NCI-H1694 treated with DMSO at 0.1 percent for 48 hours (cell line): ENCODE results near the gene CCSER2.
"Not testable (repeated sequence)": the region's sequence is repeated elsewhere in the genome, so short reads cannot be mapped to it uniquely, and the experiment has no call there.

Experiments used
- DNase-seq: peaks from one replicate; lab custom pipeline; 2025; lab: John Stamatoyannopoulos, UW

The CCSER2 gene

DNA sequence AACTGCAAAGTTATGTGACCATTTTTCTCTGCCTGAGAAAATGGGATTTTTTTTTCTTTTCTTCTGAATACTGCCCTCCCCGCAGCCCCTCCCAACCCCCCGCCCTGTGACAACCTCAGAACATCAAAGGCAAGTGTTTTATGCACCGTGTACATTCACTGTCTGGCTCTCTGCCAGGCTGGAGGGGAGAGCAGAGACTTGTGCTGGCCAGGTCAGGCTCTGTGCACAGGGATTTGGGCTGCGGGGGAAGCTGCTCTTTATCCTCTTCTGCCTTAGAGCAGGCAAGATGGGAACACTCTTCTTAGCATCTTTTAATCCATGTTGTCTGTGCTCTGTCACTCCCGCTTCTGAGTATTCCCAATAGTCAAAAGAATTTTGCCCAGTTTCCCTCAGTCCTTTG lies 195.1 kb downstream of the CCSER2 start:
- no peak for DNase-seq

DNA sequence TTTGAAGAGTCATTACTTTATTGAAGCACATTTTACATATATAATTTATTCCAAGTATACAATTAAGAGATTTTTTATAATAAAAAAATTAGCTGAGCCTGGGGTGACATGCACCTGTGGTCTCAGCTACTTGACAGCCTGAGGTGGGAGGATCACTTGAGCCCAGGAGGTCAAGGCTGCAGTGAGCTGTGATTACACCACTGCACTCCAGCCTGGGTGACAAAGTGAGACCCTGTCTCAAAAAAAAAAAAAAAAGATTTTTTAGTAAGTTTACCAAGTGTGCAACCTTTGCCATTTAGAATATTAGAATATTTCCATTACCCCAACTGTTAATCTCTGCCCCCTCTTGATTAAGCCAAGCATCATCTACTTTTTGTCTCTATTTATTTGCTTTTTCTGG lies 196.0 kb downstream of the CCSER2 start:
- no peak for DNase-seq

DNA sequence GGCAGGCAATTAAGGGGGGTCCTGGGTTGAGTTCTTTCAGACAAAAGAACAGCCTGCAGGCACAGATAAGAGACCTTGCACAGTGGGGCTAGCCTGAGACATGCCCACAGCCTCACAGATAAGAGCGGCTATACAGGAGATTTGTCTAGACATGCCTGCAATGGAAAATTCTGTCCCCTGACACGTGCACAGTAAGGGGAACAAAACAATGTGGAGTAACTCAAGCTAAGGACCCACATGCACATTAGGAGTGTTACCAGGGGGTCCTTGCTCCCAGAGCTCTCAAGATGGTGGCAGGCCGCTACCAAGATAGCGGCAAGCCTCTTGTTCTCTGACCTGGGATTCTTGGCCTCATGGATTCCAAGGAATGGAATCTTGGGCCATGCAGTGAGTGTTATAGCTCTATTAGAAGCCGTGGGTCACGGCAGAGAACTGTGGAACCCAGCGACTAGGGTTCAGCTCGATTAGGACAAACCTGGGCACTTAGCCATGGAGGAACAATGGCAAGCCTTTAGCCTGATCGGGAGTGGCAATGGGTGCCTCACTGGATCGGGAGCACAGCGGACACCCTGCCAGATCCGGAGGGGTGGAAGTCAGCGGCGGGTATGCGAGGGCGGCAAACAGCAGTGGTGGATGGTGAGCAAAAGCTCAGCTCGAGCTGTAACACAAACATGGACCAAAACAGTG lies 196.9 kb downstream of the CCSER2 start:
- no peak for DNase-seq

DNA sequence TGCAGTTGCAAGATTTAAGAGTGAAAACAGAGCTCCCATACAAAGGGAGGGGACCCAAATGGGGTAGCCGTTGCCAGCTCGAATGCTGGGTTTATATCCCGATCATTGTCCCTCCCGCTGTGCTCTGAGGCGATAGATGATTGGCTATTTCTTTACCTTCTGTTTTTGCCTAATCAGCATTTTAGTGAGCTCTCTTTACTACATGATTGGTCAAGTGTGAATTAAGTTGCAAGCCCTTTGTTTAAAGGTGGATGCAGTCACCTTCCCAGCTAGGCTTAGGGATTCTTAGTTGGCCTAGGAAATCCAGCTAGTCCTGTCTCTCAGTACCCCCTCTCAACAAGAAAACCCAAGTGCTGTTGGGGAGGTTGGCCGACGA lies 197.4 kb downstream of the CCSER2 start:
- DNase-seq = not testable (repeated sequence)

DNA sequence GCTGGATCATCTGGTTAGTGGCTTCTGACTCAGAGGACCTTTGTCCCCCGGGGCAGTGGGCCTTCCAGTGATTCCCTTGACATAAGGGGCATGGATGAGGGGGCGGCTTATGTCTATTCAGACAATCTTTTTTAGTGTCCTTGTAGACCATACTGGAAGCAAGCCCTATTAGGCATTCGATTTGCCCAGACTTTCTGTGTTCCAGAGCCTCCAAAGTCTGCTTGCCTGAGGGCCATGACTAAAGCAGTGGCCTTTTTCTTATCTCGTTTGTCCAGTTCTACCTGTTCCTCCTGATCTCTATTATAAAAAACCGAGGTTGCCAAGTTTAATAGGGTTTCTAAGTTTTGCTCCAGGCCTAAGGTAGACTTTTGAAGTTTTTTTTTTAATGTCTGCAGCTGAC lies 199.0 kb downstream of the CCSER2 start:
- DNase-seq = not testable (repeated sequence)

DNA sequence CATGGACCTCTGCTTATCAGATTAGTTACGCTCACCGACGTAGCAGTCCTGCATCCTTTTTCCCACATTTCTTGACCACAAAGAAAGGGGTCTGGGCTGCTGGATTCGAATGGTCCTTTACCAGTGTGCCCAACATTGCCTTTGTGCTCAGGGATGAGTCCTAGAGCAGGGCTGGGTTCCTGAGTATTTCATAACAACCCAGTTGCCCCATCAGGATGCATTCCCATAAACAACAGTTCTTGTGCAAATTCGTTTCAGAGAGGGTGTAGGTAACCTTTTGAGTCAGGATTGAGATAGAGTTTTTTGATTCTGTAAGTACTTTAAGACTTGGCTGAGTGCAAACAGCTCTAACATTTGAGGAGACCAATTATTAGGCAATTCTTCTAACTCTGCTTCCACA lies 200.1 kb downstream of the CCSER2 start:
- not testable (repeated sequence) for DNase-seq

DNA sequence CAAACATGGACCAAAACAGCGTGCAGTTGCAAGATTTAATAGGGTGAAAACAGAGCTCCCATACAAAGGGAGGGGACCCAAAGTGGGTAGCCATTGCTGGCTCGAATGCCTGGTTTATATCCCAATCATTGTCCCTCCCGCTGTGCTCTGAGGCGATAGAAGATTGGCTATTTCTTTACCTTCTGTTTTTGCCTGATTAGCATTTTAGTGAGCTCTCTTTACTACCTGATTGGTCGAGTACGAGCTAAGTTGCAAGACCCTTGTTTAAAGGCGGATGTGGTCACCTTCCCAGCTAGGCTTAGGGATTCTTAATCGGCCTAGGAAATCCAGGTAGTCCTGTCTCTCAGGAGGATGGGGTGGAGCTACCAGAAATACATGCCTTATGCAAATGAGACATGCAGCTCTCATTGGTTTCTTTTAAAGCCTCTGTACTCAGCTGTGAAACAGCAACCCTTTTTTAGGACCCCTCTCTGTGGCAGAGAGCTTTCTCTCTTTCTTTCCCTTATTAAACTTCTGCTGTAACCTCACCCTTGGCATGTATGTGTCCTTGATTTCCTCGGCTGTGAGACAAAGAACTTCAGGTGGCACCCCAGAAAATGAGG lies 202.4 kb downstream of the CCSER2 start:
- no peak for DNase-seq

DNA sequence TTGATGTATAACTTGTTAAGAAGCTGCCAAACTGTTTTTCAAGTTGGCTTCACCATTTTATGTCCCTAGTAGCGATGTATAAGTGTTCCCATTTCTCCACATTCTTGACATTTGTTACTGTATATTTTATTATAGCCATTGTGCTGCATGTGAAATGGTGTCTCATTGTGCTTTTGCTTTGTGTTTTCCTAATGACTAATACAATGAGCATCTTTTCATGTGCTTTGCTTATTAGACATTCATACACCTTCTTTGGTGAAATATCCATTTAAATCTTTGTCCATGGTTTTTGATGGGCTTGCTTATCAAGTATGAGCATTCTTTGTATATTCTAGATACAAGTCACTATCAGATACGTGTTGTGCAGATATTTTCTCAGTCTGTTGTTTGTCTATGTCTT lies 203.0 kb downstream of the CCSER2 start:
- no peak for DNase-seq

DNA sequence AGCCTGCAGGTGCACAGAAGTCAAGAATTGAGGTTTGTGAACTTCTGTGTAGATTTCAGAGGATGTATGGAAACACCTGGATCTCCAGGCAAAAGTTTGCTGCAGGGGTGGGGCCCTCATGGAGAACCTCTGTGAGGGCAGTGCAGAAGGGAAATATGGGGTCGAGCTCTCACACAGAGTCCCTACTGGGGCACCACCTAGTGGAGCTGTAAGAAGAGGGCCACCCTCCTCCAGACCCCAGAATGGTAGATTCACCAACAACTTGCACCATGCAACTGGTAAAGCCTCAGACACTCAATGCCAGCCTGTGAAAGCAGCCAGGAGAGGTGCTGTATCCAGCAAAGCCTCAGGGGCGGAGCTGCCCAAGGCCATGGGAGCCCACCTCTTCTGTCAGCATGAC lies 205.8 kb downstream of the CCSER2 start:
- no peak for DNase-seq

DNA sequence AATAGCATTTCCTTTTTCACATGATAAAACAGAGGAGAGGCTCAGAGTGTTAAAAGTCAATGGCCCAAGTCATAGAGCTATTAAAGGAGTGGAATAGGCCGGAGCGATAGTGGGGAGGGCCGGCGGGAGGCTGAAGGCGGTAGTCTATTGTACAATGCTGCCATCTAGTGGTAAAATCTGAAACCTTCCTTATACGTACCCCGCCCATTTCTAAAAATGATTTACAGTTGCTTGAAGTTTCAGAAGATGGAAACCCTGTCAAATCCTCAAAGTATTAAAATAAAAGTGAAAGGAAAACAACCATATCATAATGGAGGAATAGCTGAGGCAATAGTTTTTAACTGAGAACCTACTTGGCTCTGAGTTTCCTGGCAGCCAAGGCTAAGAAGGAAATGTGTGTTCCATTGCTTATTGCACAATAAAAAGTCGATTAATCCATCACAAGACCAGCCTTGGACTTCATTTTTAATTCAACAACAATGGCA lies 209.1 kb downstream of the CCSER2 start:
- peak; percentile 44 for DNase-seq

DNA sequence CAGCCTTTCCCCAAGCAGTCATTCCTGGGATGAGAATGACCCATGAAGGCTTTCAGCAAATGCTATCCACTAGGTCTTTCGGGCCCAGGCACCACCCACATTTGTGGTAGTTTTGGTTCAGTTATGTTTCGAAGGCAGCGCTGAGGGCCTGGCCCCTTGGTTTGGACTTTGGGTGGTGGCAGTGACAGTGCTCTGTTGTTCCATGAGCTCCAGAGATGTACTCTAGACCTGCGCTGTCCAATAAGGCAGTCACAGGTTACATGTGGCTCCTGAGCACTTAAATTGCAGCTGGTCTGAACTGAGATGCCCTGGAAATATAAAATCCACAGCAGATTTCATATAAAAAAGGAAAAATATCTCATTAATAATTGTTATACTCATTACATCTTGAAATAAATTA lies 209.6 kb downstream of the CCSER2 start:
- DNase-seq = no peak

DNA sequence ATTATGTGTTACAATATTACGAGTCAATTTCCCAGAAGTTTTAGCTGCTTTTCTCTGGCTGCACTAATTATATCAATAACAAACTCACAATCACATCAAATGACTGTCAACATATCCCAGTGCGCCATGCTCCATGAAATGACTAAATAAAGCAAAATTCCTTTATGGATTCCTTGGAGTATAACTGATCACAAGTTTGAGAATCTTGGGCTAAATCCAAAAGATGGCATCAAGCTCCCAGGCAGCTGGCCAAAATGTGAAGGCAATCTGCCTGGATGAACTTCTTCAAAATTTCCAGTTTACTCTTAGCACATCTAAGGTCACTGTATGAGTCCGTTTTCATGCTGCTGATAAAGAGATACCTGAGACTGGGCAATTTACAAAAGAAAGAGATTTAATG lies 210.8 kb downstream of the CCSER2 start:
- DNase-seq = no peak

DNA sequence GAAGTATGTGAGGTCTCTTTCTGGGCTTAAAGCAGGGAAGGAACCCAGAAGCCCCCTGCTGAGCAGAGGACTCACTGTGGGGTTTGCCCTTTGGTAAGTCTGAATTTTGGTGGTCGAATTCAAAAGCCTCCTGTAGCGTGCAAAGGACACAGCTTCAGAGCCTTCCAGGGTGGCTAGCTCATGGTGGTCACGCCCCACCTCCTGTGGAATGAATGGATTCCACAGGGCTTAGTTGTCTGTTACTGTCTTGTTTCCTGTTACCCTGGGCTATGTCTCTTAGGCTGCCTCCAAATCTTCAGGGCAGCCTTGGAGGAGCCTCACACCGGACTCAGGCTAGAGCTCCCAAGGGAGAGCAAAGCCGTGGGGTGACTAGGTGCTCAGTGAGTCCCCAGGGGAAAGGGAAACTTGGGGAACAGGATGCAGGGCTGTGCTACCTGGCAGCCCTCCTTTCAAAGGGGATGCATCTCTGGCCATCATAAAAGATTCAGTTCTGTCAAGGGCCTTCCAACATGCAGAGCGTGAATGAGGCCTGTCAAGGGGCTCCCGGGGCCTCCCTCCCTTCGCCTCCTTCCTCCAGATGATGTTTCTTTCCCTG lies 211.7 kb downstream of the CCSER2 start:
- no peak for DNase-seq

DNA sequence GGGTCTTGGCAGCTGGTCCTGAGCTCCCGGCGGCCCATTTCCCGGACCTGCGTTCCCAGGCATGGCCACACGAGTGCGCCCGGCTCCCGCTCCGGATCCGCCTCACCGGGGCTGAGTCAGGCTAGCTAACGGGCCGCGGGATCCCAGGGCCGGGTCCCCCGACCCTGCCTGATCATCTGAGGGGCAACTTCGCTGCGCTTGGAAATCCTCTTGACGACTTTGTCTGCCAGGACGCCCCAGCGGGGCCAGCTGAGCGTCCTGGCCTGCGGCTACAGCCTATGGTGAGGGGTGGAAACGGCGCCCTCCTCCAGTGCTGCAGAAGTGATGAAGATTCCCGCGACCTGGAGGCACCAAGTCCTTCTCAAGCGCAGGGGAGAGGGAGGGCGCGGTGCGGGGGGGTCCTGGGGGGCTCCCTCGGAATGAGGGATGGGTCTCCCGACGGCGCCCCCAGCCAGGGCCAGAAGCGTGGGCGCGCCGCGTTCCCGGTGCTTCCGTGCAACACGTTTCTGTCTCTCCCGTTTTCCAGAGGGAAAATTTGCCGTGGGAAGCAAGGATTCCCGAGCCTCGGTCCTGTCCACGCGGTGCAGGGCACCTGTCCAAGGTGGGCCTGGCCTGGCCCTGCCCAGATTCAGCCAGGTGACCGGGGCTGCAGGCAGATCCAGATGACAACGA lies 212.4 kb downstream of the CCSER2 start:
- peak; percentile 26 for DNase-seq

DNA sequence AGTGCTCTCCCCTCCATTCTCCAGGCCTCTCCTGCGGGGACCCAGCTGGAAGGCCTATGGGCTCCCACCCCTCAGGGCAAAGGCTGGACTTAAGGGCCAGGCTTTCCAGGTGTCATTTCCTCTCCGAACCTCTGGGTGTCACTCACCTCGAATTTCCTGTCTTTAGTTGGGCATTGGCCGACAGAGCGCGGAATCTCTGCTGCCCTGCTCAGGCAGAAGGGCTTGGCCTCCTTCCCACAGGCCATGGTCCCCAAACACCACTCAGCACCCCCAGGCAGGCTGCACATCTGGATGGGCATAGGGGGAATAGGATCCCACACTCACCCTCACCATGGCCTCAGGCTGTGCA lies 212.9 kb downstream of the CCSER2 start:
- DNase-seq = no peak

DNA sequence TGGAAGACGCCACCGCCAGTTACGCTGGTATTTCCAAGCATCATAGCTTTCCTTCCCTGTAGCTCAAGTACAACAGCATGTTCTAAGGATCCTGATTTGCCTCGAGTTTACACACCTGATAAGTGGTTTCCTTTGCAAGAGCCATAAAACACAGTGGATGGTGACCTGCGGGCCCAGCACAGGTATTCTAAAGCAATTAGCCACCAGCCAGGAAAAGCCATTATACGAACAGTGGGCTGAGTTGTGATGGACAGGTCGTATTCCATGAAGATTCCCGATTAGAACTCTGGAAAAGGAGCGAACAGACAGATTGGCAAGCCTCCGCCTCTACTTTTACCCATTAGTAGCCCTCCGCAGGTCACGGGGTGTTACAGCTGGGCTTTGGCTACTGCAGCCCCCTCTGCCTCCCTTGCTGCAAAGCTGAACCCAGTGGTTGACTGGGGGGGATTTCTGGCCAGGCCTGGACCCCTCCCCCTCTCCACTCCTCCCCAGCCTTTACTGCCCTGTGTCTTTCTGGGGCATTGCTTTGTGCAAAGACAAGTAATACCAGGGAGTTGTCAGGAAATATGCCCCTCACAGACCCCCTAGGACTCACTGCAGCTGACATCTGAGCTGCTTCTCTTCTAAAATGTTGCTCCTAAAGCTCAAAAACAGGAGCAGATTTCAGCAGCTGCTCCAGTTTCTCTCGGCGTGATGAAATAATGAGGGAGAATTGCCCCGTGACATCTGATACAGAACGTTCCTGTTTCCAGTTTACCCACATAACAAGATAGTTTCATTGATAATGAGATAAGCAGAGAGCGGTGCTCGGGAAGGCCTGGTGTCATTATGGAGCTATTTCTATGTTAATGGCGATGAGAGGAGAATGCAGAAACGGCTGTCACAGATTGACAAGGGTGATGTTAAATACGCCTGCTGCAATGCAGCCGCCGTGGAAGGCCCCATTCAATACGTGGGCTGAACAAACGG lies 214.4 kb downstream of the CCSER2 start:
- DNase-seq = peak; percentile 15

DNA sequence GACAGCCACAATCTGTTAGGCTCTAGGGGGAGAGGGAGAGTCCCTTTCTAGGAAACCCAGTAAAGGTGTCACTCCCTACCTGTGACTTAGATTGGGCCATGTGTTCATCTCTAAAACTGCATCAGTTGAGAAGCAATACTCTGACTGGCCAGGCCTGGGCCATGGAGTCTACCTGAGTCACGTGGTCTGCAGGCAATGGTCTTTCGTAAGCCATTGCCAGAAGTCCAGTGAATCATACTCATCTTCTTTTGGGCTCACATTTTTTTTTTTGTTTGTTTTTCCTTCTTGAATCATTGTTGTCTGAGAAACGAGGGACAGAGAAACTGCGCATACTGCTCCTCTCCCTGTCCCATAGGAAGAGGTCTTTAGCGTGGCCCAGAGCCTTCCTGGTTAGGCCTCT lies 215.6 kb downstream of the CCSER2 start:
- DNase-seq = no peak

DNA sequence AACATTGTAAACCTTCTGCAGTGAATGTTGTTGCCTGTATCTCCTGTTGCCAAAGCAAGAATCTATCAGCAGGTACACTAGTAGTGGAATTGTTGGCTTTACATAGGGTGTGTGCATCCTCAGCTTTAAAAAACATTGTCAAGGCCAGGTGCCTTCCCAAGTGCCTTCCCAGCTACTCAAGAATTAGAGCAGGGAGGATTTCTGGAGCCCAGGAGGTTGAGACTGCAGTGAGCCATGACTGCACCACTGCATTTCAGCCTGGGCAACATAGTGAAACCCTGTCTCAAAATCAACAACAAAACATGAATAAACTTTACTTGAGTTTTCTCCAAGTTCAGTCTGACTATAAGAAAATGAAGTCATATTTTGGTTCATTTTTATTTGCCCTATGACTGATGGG lies 217.3 kb downstream of the CCSER2 start:
- no peak for DNase-seq

DNA sequence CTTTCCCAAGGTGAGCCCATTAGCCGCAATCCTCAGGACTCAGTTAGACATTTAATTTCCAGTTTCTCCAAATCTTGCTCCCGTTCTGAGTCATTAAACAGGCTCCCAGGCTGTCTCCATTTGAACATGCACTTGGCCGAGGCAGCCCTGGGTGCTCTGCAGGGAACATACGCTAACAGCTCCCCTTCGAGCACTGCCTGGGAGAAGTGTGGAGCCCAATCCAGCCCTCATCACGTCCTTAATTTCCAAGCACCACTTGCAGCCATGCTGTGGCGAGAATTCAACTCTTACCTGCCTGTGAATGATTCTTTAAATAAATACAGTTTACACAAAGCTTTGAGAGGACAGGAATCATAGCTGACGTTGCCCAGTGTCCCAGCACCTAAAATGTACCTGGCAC lies 218.2 kb downstream of the CCSER2 start:
- DNase-seq = no peak

DNA sequence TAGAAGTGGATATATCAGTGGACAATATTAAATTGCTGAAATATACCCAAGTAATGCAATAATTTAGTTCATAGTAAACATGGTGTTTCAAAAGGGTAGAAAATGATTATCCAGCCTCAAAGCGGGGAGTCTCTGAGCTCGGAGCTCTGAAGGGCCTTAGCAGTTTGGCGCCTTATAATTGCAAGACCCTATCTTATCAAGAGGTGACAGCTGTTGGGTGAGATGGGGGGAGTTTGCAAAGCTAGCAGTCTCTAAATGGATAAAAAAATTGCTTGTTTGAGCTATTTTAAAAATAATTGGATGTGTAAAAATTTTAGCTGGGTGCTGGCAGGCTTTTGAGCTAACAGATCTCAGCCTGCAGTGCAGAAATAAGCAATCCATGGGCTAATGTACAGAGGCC lies 219.2 kb downstream of the CCSER2 start:
- peak; percentile 63 for DNase-seq

DNA sequence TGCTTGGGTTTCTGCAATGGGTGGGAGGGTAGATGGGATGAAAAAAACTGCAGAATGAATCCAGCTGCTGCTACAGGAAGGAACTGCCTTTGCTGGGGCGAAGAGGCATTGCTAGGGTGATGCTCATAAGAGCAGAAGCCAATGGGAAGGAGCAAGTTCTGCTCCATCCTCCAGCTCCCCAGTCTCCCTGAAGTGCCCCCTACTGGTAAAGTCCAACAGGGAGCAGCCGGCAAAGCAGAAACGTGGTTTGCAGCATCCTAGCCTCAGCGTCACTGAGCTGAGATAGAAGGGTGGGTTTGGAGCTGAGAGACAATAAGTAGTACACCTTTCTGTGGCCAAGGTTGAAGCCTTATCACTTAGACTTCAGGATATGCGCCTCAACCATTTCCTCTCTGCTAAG lies 220.5 kb downstream of the CCSER2 start:
- no peak for DNase-seq
